Left hindlimb (tissue), 1 donor: ENCODE results near the gene SPARCL1.
"Not testable (repeated sequence)": the region's sequence is repeated elsewhere in the genome, so short reads cannot be mapped to it uniquely, and the experiment has no call there.

Source experiments
- DNase-seq: peaks from one replicate; pipeline ENCODE4 v3.0.0-alpha.2; 2018

SPARCL1 gene

DNA sequence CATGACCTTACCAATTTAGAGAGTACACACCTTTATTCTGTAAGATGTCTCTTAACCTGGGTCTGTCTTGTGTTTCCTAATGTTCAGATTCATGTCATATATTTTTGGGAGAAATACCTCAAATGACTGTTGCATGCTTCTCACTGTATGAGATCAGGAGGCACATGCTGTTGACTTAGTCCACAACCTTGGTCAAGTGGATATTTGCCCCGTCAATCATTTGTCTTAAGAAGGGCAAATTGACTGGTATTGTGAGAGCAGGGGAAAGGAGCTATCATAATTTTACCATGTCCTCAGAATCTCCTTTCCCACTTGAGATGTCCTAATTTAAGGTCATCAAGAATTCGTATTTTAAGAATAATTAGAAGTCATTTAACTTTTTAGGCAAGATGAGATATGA, 95.8 kb downstream of the SPARCL1 start:
- no peak for DNase-seq

- DNase-seq = no peak
Measured at GRCh38 chr4:87430038-87430437, 99.1 kb downstream of the SPARCL1 start.

DNA sequence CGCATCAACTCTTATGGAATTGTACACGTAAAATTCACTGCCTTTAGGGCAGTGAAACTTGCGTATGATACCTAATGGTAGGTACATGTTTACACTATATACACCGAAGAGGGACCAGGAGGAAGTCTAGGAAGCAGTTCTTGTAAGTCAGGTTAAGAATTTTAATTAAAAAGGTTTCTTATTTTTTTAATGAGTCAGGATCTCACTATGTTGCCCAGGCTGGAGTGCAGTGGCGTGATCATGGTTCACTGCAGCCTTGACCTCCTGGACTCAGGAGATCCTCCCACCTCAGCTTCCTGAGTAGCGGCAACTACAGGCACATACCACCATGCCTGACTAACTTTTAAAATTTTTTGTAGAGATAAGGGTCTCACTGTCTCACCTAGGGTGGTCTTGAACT, 100.2 kb downstream of the SPARCL1 start:
- DNase-seq = no peak

DNA sequence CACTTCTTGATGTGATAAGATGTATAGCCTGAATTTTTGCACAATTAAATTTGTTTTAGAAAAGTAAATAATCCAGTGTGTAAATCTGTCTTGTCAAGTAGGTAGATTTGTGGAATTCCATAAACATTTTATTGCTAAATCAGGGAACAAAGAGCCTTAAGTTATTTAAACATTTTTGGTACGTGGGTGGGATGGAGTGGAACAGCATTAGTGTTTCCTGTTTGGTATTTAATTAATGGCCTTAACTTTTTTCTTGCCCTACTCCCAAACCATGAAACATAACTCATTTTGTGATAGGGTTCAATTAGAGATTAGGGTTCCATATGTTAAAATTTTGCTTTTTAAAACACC, 101.7 kb downstream of the SPARCL1 start:
- DNase-seq = no peak

GRCh38 chr4:87426865-87427517, 102.2 kb downstream of the SPARCL1 start:
- no peak for DNase-seq

- DNase-seq = no peak
Measured at GRCh38 chr4:87425711-87426110, 103.5 kb downstream of the SPARCL1 start.

GRCh38 chr4:87424099-87424543, 105.1 kb downstream of the SPARCL1 start:
- not testable (repeated sequence) for DNase-seq
